HL-60 (cell line): Measurements from ENCODE around the gene GUSB.

Experiments
- DNase-seq, 2 experiments: peaks; one replicate each; pipeline ENCODE4 v3.0.0-alpha.2; 2010 to 2020; ENCODE audit warnings: low read depth in 1 of 2, low spot score in 1 of 2
- H3K27ac ChIP-seq: fragments of 250-450 bp; sonication (Bioruptor Pico); replicated peaks from 2 replicates; pipeline ENCODE4 v1.5.1; 2020; ENCODE audit warnings: mild to moderate bottlenecking, moderate library complexity
- H3K27me3 ChIP-seq: fragments of 250-450 bp; sonication (Bioruptor Pico); 2 replicates; pipeline ENCODE4 v1.5.1; 2021; ENCODE audit warnings: mild to moderate bottlenecking, moderate library complexity; ENCODE audit not compliant: insufficient read depth, poor library complexity, severe bottlenecking
- H3K4me3 ChIP-seq: replicated peaks from 2 replicates; pipeline ENCODE4 v1.5.1; 2011; ENCODE audit warnings: mild to moderate bottlenecking, control low read depth, low read length; ENCODE audit not compliant: insufficient read depth
- GABPA ChIP-seq: IDR thresholded peaks from 2 replicates; pipeline ENCODE4 v1.6.1; 2012; ENCODE audit warnings: low read depth
- POLR2AphosphoS5 ChIP-seq: IDR thresholded peaks from 2 replicates; pipeline ENCODE4 v1.6.1; 2012; ENCODE audit warnings: low read depth
- REST ChIP-seq: IDR thresholded peaks from 2 replicates; pipeline ENCODE4 v1.6.1; 2012; ENCODE audit warnings: low read depth; ENCODE audit not compliant: insufficient replicate concordance
- SPI1 ChIP-seq: IDR thresholded peaks from 2 replicates; pipeline ENCODE4 v1.6.1; 2012; ENCODE audit warnings: low read depth, mild to moderate bottlenecking, borderline replicate concordance
- TF ChIP-seq, protein P1 (sequence below): IDR thresholded peaks from one replicate; pipeline ENCODE4 v1.5.1; 2011; ENCODE audit warnings: low read length, control low read depth, inconsistent platforms; ENCODE audit not compliant: insufficient read depth

GUSB gene

DNA sequence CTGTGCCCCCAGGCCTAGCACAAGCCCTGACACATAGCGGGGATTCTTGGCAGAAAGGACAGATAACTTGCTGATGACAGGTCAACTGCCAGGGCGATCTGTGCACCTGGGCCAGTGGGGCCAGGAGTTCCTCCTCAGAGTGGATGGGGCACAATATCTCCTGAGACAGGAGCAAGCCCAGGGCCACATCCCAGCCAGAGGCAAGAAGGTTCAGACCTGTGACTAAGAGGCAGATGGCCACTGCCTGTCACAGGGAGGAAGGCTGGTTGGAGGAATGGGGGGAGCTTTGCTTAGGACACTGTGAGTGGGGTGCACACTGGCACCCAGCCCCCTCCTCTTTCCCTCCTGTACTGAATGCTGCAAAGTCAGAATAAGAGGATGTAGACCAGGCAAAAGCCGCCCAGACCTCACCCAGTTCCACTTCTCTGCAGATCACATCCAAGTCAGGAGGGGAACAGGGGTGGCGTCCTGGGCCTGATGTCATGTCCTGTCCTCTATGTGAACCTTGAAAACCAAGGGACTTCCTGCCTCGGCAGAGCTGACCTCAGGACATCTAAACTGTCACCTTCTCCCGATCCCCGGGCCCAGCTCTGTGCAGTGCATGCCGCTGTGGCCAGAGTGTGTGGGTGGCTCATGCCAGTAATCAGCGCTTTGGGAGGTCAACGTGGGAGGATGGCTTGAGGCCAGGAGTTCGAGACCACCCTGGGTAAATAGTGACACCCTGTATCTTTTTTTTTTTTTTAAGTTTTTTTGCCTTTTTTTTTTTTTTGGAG lies 1.3 kb downstream of the GUSB start:
- peak; percentile 65 to 92 for DNase-seq
- peak overlapping the region; percentile 91 for H3K27ac ChIP-seq
- H3K27me3 ChIP-seq: no peaks in the 10 kb centered on the region
- peak overlapping the region; percentile 85 for H3K4me3 ChIP-seq
- no peak for TF ChIP-seq REST
- TF ChIP-seq SPI1: peak; percentile 70; the same call in 1 of the 2 replicates
- peak; percentile 68 for TF ChIP-seq POLR2AphosphoS5

DNA sequence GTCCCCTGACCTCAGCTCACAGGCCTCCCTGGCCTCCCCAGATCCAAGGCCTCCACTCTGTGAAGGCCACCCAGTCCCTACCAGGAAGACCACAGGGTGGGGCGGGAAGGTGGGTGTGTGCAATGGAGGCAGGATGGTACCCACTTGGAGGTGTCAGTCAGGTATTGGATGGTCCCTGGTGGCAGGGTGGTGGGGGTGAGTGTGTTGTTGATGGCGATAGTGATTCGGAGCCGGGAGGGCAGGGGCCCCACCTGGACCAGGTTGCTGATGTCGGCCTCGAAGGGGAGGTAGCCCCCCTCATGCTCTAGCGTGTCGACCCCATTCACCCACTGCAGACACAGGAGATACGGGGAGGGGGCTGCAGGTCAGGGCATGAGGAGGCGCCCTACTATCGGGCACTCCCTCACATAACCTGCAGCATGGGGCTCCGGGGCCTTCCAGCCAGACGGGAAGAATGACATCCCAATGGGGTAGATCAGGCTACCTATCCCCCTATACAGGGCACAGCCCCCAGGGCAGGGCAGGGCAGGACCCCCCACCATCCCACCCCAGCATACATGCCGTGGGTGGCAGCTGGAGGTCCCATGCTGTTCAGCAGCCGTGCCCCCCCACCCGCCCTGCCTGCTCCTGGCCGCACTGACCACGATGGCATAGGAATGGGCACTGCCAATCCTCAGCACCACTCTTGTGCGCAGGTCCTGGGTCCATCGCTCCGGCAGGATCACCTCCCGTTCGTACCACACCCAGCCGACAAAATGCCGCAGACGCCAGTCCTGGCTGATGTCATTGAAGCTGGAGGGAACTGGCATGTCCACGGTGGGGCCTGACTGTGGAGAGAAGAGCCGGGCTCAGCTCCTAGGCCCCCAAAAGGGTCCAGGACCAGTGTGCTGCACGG lies 2.2 kb downstream of the GUSB start:
- no peak for DNase-seq
- no peaks in the 10 kb centered on the region for H3K27me3 ChIP-seq
- peak overlapping the region; percentile 91 for H3K27ac ChIP-seq
- peak overlapping the region; percentile 85 for H3K4me3 ChIP-seq
- no peak for TF ChIP-seq GABPA
- no peak for TF ChIP-seq POLR2AphosphoS5
- TF ChIP-seq REST: no peak
- TF ChIP-seq, protein P1, sequence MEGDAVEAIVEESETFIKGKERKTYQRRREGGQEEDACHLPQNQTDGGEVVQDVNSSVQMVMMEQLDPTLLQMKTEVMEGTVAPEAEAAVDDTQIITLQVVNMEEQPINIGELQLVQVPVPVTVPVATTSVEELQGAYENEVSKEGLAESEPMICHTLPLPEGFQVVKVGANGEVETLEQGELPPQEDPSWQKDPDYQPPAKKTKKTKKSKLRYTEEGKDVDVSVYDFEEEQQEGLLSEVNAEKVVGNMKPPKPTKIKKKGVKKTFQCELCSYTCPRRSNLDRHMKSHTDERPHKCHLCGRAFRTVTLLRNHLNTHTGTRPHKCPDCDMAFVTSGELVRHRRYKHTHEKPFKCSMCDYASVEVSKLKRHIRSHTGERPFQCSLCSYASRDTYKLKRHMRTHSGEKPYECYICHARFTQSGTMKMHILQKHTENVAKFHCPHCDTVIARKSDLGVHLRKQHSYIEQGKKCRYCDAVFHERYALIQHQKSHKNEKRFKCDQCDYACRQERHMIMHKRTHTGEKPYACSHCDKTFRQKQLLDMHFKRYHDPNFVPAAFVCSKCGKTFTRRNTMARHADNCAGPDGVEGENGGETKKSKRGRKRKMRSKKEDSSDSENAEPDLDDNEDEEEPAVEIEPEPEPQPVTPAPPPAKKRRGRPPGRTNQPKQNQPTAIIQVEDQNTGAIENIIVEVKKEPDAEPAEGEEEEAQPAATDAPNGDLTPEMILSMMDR: no peak
- TF ChIP-seq SPI1: no peak

- TF ChIP-seq, protein P1: no peak
- H3K27ac ChIP-seq: no peak overlapping the region
- no peaks in the 10 kb centered on the region for H3K27me3 ChIP-seq
- H3K4me3 ChIP-seq: no peak overlapping the region
- no peak for DNase-seq
Measured at GRCh38 chr7:65978891-65979582, 3.0 kb downstream of the GUSB start.

- TF ChIP-seq, protein P1: no peak
- TF ChIP-seq GABPA (no peak), POLR2AphosphoS5 (0 out of 2 replicates have a peak, but pooled peaks have one; percentile 49)
- Histone ChIP-seq H3K4me3 (no peak overlapping the region), H3K27ac (no peak overlapping the region), H3K27me3 (no peaks in the 10 kb centered on the region)
- DNase-seq: no peak
Measured at GRCh38 chr7:65976659-65977196, 5.3 kb downstream of the GUSB start.
